HG02840 (cell line): Measurements from ENCODE around the gene MKNK2.

ENCODE experiments used
- ATAC-seq: cut with Tn5 transposase; IDR thresholded peaks from one replicate; pipeline ENCODE4 v1.9.1; 2021; ENCODE audit warnings: mild to moderate bottlenecking, moderate library complexity, moderate number of reproducible peaks; ENCODE audit not compliant: unreplicated experiment, low FRiP score

MKNK2 gene

GRCh38 chr19:2080336-2080988, 29.4 kb upstream of the MKNK2 start:
- ATAC-seq: no peak

GRCh38 chr19:2079865-2080301, 28.8 kb upstream of the MKNK2 start:
- ATAC-seq: no peak

GRCh38 chr19:2079076-2079864, 28.2 kb upstream of the MKNK2 start:
- no peak for ATAC-seq

- no peak for ATAC-seq
These were observed 27.0 kb upstream of the MKNK2 start for GRCh38 chr19:2077833-2078619.

- ATAC-seq: no peak
These were observed 26.4 kb upstream of the MKNK2 start for GRCh38 chr19:2077398-2077797.

GRCh38 chr19:2076526-2076944, 25.5 kb upstream of the MKNK2 start:
- ATAC-seq: no peak

- no peak for ATAC-seq
These were observed 21.9 kb upstream of the MKNK2 start for GRCh38 chr19:2072757-2073551.

GRCh38 chr19:2070986-2071673, 20.1 kb upstream of the MKNK2 start:
- ATAC-seq: no peak

GRCh38 chr19:2070436-2070827, 19.4 kb upstream of the MKNK2 start:
- ATAC-seq: no peak

- no peak for ATAC-seq
These were observed 13.9 kb upstream of the MKNK2 start for GRCh38 chr19:2064788-2065524.

- ATAC-seq: no peak
These were observed 13.3 kb upstream of the MKNK2 start for GRCh38 chr19:2064395-2064787.

GRCh38 chr19:2063824-2064223, 12.8 kb upstream of the MKNK2 start:
- ATAC-seq: no peak

GRCh38 chr19:2062770-2063169, 11.7 kb upstream of the MKNK2 start:
- no peak for ATAC-seq

- no peak for ATAC-seq
These were observed 11.3 kb upstream of the MKNK2 start for GRCh38 chr19:2062389-2062729.

- ATAC-seq: peak; percentile 79
These were observed 10.7 kb upstream of the MKNK2 start for GRCh38 chr19:2061495-2062388.

- peak; percentile 30 for ATAC-seq
These were observed 9.9 kb upstream of the MKNK2 start for GRCh38 chr19:2060884-2061494.

- no peak for ATAC-seq
These were observed 8.6 kb upstream of the MKNK2 start for GRCh38 chr19:2059422-2060201.
